DND-41 (cell line): ENCODE measurements around the gene ME3.
"Not testable (repeated sequence)": the region's sequence is repeated elsewhere in the genome, so short reads cannot be mapped to it uniquely, and the experiment has no call there.

Experiments used
- ATAC-seq: fragments of 200-7000 bp; cut with Tn5 transposase; 3 replicates; pipeline ENCODE4 v1.9.1; 2021; ENCODE audit warnings: low read depth; ENCODE audit not compliant: insufficient read depth
- DNase-seq: peaks from one replicate; pipeline ENCODE4 v3.0.0-alpha.2; 2020
- H2AFZ ChIP-seq: 2 replicates; pipeline ENCODE4 v1.6.0; 2012; ENCODE audit warnings: low read depth, low read length
- H3K27ac ChIP-seq: 2 replicates; pipeline ENCODE4 v1.5.1; 2012; ENCODE audit warnings: low read length, inconsistent platforms
- H3K27me3 ChIP-seq: fragments of 200-600 bp; sonication (generic); 2 replicates; pipeline ENCODE4 v1.6.0; 2012; ENCODE audit warnings: low read length, mild to moderate bottlenecking, inconsistent platforms; ENCODE audit not compliant: insufficient read depth, poor library complexity
- H3K36me3 ChIP-seq: 2 replicates; pipeline ENCODE4 v1.5.1; 2012; ENCODE audit warnings: low read length, inconsistent platforms; ENCODE audit not compliant: insufficient read depth
- H3K4me1 ChIP-seq: 2 replicates; pipeline ENCODE4 v1.5.1; 2012; ENCODE audit warnings: mild to moderate bottlenecking, low read length; ENCODE audit not compliant: insufficient read depth
- H3K4me2 ChIP-seq: 2 replicates; pipeline ENCODE4 v1.6.0; 2012; ENCODE audit warnings: mild to moderate bottlenecking, moderate library complexity, low read length, inconsistent platforms; ENCODE audit not compliant: insufficient read depth
- H3K4me3 ChIP-seq, 2 experiments: fragments of 200-600 bp in 1 of 2; shearing (Covaris generic) in 1 of 2; 2 replicates each; pipeline ENCODE4 v1.5.1; 2012 to 2016; ENCODE audit warnings: inconsistent platforms in 2 of 2, low read length in 2 of 2, mild to moderate bottlenecking in 2 of 2, low read depth in 1 of 2, moderate library complexity in 1 of 2
- H3K79me2 ChIP-seq: 2 replicates; pipeline ENCODE4 v1.6.0; 2012; ENCODE audit warnings: low read length, inconsistent platforms; ENCODE audit not compliant: insufficient read depth
- H3K9ac ChIP-seq: 2 replicates; pipeline ENCODE4 v1.6.0; 2012; ENCODE audit warnings: low read depth, mild to moderate bottlenecking, inconsistent platforms, low read length, moderate library complexity
- H3K9me3 ChIP-seq: 2 replicates; pipeline ENCODE4 v1.5.1; 2012; ENCODE audit warnings: low read length, moderate library complexity, mild to moderate bottlenecking, inconsistent platforms; ENCODE audit not compliant: insufficient read depth, severe bottlenecking
- H4K20me1 ChIP-seq: 2 replicates; pipeline ENCODE4 v1.6.0; 2012; ENCODE audit warnings: low read length; ENCODE audit not compliant: insufficient read depth
- EZH2 ChIP-seq: IDR thresholded peaks from 3 replicates; pipeline ENCODE4 v1.6.1; 2012; ENCODE audit warnings: borderline replicate concordance, low read depth, mild to moderate bottlenecking, moderate library complexity, low read length, inconsistent platforms; ENCODE audit not compliant: severe bottlenecking
- TF ChIP-seq, protein P1 (sequence below): IDR thresholded peaks from 2 replicates; pipeline ENCODE4 v1.5.1; 2012; ENCODE audit warnings: borderline replicate concordance, low read length, moderate library complexity, mild to moderate bottlenecking; ENCODE audit not compliant: poor library complexity, severe bottlenecking; ENCODE audit errors: extremely low read depth

The ME3 gene

DNA sequence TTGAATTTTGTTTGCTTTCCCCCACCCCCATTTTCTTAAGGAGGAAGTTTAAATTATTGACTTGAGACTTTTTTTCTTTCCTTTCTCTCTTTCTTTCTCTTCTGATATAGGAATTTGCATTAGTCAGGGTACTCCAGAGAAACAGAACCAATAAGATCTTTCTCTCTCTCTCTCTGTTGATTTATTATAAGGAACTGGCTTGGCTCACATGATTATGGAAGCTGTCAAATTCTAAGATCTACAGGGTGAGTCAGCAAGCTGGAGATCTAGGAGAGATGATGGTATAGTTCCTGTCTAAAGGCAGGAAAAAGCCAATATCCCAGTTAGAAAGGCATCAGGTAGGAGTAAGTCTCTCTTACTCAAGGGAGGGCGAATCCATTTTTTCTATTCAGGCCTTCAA, 233.7 kb downstream of the ME3 start:
- TF ChIP-seq, protein P1, sequence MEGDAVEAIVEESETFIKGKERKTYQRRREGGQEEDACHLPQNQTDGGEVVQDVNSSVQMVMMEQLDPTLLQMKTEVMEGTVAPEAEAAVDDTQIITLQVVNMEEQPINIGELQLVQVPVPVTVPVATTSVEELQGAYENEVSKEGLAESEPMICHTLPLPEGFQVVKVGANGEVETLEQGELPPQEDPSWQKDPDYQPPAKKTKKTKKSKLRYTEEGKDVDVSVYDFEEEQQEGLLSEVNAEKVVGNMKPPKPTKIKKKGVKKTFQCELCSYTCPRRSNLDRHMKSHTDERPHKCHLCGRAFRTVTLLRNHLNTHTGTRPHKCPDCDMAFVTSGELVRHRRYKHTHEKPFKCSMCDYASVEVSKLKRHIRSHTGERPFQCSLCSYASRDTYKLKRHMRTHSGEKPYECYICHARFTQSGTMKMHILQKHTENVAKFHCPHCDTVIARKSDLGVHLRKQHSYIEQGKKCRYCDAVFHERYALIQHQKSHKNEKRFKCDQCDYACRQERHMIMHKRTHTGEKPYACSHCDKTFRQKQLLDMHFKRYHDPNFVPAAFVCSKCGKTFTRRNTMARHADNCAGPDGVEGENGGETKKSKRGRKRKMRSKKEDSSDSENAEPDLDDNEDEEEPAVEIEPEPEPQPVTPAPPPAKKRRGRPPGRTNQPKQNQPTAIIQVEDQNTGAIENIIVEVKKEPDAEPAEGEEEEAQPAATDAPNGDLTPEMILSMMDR: no peak
- no peak for TF ChIP-seq EZH2
- Histone ChIP-seq H3K4me2 (no peak overlapping the region), H2AFZ (no peak overlapping the region), H3K4me3 (no peak overlapping the region), H3K36me3 (no peaks in the 10 kb centered on the region), H3K27me3 (peaks cover 5% of the 10 kb centered on the region), H3K79me2 (no peaks in the 10 kb centered on the region), H3K9ac (no peak overlapping the region), H3K4me1 (no peaks in the 10 kb centered on the region), H3K9me3 (no peaks in the 10 kb centered on the region), H3K27ac (no peak overlapping the region), H4K20me1 (no peaks in the 10 kb centered on the region)
- DNase-seq (no peak), ATAC-seq (no peak)

DNA sequence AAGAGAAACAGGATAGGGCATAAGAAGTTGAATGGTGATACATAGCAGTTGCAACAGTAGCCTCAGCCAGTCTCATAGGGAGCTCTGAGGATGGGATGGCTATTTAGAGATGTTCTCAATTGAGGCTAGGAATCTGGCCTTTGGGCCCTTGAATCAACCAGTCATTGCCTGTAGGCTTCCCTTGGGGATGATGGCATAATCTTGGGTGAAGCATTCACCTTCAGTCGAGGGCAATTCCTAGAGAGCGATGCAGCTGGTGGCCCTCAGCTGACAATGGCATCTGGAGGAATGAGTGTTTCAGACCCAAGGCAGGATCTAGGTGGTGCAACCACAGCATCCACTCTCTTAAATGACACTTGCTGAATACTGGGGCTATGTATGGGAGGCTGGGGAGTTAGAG, 236.7 kb downstream of the ME3 start:
- H3K4me3 ChIP-seq: no peak overlapping the region
- H3K36me3 ChIP-seq: no peaks in the 10 kb centered on the region
- no peak overlapping the region for H3K27ac ChIP-seq
- H3K27me3 ChIP-seq: peaks cover 5% of the 10 kb centered on the region
- no peaks in the 10 kb centered on the region for H3K79me2 ChIP-seq
- no peak for DNase-seq
- no peak overlapping the region for H3K9ac ChIP-seq
- TF ChIP-seq, protein P1: no peak
- TF ChIP-seq EZH2: no peak
- H4K20me1 ChIP-seq: no peaks in the 10 kb centered on the region
- no peaks in the 10 kb centered on the region for H3K9me3 ChIP-seq
- H3K4me2 ChIP-seq: no peak overlapping the region
- no peak overlapping the region for H2AFZ ChIP-seq
- no peaks in the 10 kb centered on the region for H3K4me1 ChIP-seq
- ATAC-seq: no peak

DNA sequence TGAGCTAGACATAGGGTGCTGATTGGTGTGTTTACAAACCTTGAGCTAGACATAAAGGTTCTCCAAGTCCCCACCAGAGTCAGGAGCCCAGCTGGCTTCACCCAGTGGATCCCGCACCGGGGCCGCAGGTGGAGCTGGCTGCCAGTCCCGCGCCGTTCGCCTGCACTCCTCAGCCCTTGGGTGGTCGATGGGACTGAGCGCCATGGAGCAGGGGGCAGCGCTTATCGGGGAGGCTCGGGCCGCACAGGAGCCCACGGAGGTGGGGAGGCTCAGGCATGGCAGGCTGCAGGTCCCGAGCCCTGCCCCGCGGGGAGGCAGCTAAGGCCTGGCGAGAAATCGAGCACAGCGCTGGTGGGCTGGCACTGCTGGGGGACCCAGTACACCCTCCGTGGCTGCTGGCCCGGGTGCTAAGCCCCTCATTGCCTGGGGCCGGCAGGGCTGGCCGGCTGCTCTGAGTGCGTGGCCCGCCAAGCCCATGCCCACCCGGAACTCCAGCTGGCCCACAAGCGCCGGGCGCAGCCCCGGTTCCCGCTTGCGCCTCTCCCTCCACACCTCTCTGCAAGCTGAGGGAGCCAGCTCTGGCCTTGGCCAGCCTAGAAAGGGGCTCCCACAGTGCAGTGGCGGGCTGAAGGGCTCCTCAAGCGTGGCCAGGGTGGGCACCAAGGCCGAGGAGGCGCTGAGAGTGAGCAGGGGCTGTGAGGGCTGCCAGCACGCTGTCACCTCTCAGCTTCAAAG, 238.9 kb downstream of the ME3 start:
- not testable (repeated sequence) for DNase-seq, H3K27me3 ChIP-seq, H3K9me3 ChIP-seq, H3K9ac ChIP-seq, H3K4me2 ChIP-seq, H4K20me1 ChIP-seq, H3K36me3 ChIP-seq, ATAC-seq, H3K79me2 ChIP-seq, H3K4me3 ChIP-seq, H3K27ac ChIP-seq, H3K4me1 ChIP-seq, H2AFZ ChIP-seq

DNA sequence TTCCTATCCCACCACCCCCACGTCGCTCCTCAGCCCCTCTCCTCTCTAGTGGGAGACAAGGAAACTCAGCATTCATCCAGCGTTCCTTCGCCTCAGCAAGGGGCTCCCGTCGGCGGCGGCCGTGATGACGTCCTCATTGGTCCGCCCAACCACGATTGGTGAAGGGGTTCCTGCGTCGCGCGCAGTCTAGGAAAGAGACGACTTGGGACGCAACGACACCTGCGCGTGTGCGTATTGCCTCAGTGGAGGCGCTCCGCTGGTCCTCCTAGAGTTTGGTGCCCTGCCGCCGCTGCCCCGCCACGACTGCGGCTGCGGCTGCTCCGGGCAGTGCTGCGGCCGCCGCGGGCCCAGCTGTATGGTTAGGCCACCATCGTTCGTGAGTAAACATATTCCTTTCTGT, 241.2 kb downstream of the ME3 start:
- no peak for ATAC-seq
- TF ChIP-seq, protein P1: no peak
- no peak for TF ChIP-seq EZH2
- no peak for DNase-seq

More for the DNA sequence above, 241.2 kb downstream of the ME3 start:
- Histone ChIP-seq H3K36me3 (no peaks in the 10 kb centered on the region), H3K9ac (no peak overlapping the region), H3K9me3 (no peaks in the 10 kb centered on the region), H3K4me3 (no peak overlapping the region), H3K79me2 (no peaks in the 10 kb centered on the region), H4K20me1 (no peaks in the 10 kb centered on the region), H3K27me3 (peaks cover 2% of the 10 kb centered on the region), H3K4me2 (no peak overlapping the region), H3K27ac (no peak overlapping the region), H3K4me1 (no peaks in the 10 kb centered on the region), H2AFZ (no peak overlapping the region)
